ENCODE results near the gene STYX.

GRCh38 chr14:52703225-52703624 lies 26.7 kb upstream of the STYX start:
- no peak for TF ChIP-seq EZH2 (IDR thresholded peaks at IDR 0.05; ENCODE audit: low read depth, low read length, severe bottlenecking)
- no peak for TF ChIP-seq RNF2 (IDR thresholded peaks at IDR 0.05; ENCODE audit: borderline replicate concordance, low read depth, low read length, missing control alignments, poor library complexity, severe bottlenecking)
- TF ChIP-seq RXRA (IDR thresholded peaks at IDR 0.05; ENCODE audit: insufficient read depth, low read depth, low read length) = no peak
- no peak for TF ChIP-seq CTCF (IDR thresholded peaks at IDR 0.05; ENCODE audit: control extremely low read depth in 1 of 3, insufficient read depth in 1 of 3, low read depth in 1 of 3, low read length in 3 of 3)
- no peak for TF ChIP-seq HDAC2 (IDR thresholded peaks at IDR 0.05; ENCODE audit: borderline replicate concordance in 1 of 2, low read depth in 2 of 2, low read length in 2 of 2)
- no peak for TF ChIP-seq KDM1A (IDR thresholded peaks at IDR 0.05; ENCODE audit: borderline replicate concordance, low read length)

All from H1 (cell line).